OCI-LY7 (cell line): ENCODE measurements around the gene KLHDC8A. TPM values are rescaled to one million over a fixed set of nuclear protein-coding genes. Genes with fewer than 3 reads are reported as not detected.

Experiments used
- BruUV-seq: library from RNA; stranded (reverse); fragments of 400-500 nt; replicated peaks from 2 replicates; lab custom pipeline; 2021; lab: Mats Ljungman, UMichigan
- CTCF ChIA-PET: fragments of 300-600 bp; sonication (Branson Sonifier 250); formaldehyde crosslinking; loops from one replicate; lab custom pipeline; 2022; ENCODE audit warnings: antibody characterized with exemption; ENCODE audit not compliant: unreplicated experiment; lab: Charles Lee
- POLR2A ChIA-PET: fragments of 300-600 bp; sonication (Branson Sonifier 250); formaldehyde crosslinking; loops from one replicate; lab custom pipeline; 2022; ENCODE audit warnings: antibody characterized with exemption; lab: Charles Lee
- DNase-seq: peaks from one replicate; pipeline ENCODE4 v3.0.0-alpha.2; 2015; ENCODE audit warnings: low spot score
- H2AFZ ChIP-seq: fragments of 200-600 bp; sonication (generic), shearing (Covaris generic); 2 replicates; pipeline ENCODE4 v1.6.1; 2014; ENCODE audit warnings: mild to moderate bottlenecking, antibody characterized with exemption, low read length, moderate library complexity
- H3K27ac ChIP-seq: fragments of 200-600 bp; sonication (generic); 2 replicates; pipeline ENCODE4 v1.5.1; 2014; ENCODE audit warnings: mixed run types, low read depth, mild to moderate bottlenecking, moderate library complexity, low read length, inconsistent platforms; ENCODE audit not compliant: poor library complexity, severe bottlenecking
- H3K36me3 ChIP-seq: fragments of 200-600 bp; sonication (generic); 2 replicates; pipeline ENCODE4 v1.6.1; 2014; ENCODE audit warnings: mild to moderate bottlenecking, antibody characterized with exemption, low read length, moderate library complexity, mixed read lengths; ENCODE audit not compliant: insufficient read depth
- H3K4me1 ChIP-seq: fragments of 200-600 bp; sonication (generic); 2 replicates; pipeline ENCODE4 v1.5.1; 2014; ENCODE audit warnings: mild to moderate bottlenecking, low read length; ENCODE audit not compliant: insufficient read depth, poor library complexity, severe bottlenecking
- H3K4me2 ChIP-seq: fragments of 200-600 bp; sonication (generic); 2 replicates; pipeline ENCODE4 v1.6.1; 2014; ENCODE audit warnings: mild to moderate bottlenecking, low read length
- H3K4me3 ChIP-seq: fragments of 200-600 bp; sonication (generic); 2 replicates; pipeline ENCODE4 v1.5.1; 2014; ENCODE audit warnings: mild to moderate bottlenecking, low read depth, low read length; ENCODE audit not compliant: poor library complexity, severe bottlenecking
- H3K79me2 ChIP-seq: fragments of 200-600 bp; sonication (generic); 2 replicates; pipeline ENCODE4 v1.6.1; 2016; ENCODE audit warnings: low read depth, mild to moderate bottlenecking, low read length, moderate library complexity, mixed read lengths; ENCODE audit not compliant: insufficient read depth
- H3K9me2 ChIP-seq: fragments of 200-600 bp; sonication (generic); 2 replicates; pipeline ENCODE4 v1.6.1; 2016; ENCODE audit warnings: mild to moderate bottlenecking, low read length, mixed read lengths; ENCODE audit not compliant: insufficient read depth
- H3K9me3 ChIP-seq: fragments of 200-600 bp; sonication (generic); 2 replicates; pipeline ENCODE4 v1.6.1; 2014; ENCODE audit warnings: mild to moderate bottlenecking, mixed run types, low read length, mixed read lengths
- H4K20me1 ChIP-seq: fragments of 200-600 bp; sonication (generic); 2 replicates; pipeline ENCODE4 v1.6.1; 2014; ENCODE audit warnings: mild to moderate bottlenecking, antibody characterized with exemption, low read length, moderate library complexity, mixed read lengths; ENCODE audit not compliant: insufficient read depth
- CTCF ChIP-seq: fragments of 200-600 bp; sonication (generic); conservative IDR thresholded peaks from 2 replicates; pipeline ENCODE4 v1.5.1; 2014; ENCODE audit warnings: mild to moderate bottlenecking, antibody characterized with exemption, low read length, moderate library complexity, mixed read lengths
- EZH2phosphoT487 ChIP-seq: fragments of 200-600 bp; sonication (generic); IDR thresholded peaks from 2 replicates; pipeline ENCODE4 v1.6.1; 2018; ENCODE audit warnings: low read depth, borderline replicate concordance, mild to moderate bottlenecking, mixed run types, antibody characterized with exemption, low read length, moderate library complexity, mixed read lengths
- intact Hi-C: fragments of 100-400 bp; cut with micrococcal nuclease; formaldehyde crosslinking; loops from one replicate; pipeline ENCODE4 v1.10.0; 2022; ENCODE audit not compliant: unreplicated experiment
- total RNA-seq, 2 experiments: library from RNA; depleted of rRNA in 1 of 2; stranded (reverse); fragments of >200 nt in 1 of 2; shearing (Covaris generic) in 1 of 2; gene quantifications; 2 replicates each; pipeline ENCODE4 v1.2.3, GENCODE V29; 2014 to 2022

KLHDC8A gene
- total RNA-seq, 2 experiments from 2014 or later = not detected

GRCh38 chr1:205318231-205318991 is 38.3 kb downstream of the KLHDC8A start:
- BruUV-seq = no TSS peak
- H4K20me1 ChIP-seq = peaks cover 4% of the 10 kb centered on the region; the same call in 1 of the 2 replicates
- H3K9me3 ChIP-seq = no peaks in the 10 kb centered on the region
- intact Hi-C loops = loop anchor here (10.0 kb wide), 2 partner anchors 804 to 1994 kb away; partner anchors contain the start of gene MDM4
- no peaks in the 10 kb centered on the region for H3K36me3 ChIP-seq
- ChIA-PET CTCF (interaction anchor here (0.6 to 1.3 kb wide), 4 partner anchors 17 to 694 kb away, joined by 3 to 5 read pairs (median 3); no protein-coding TSS in a partner anchor), POLR2A (interaction anchor here (0.5 to 15.8 kb wide), 4 partner anchors 33 to 1507 kb away, joined by 3 to 162 read pairs (median 4); no protein-coding TSS in a partner anchor)
- peak overlapping the region; percentile 94 for H3K4me2 ChIP-seq
- H3K79me2 ChIP-seq = peaks cover 53% of the 10 kb centered on the region; the same call in 1 of the 2 replicates
- peaks cover 79% of the 10 kb centered on the region for H3K4me1 ChIP-seq
- no peaks in the 10 kb centered on the region for H3K9me2 ChIP-seq
- H3K27ac ChIP-seq = no peak overlapping the region
- no peak for DNase-seq
- H2AFZ ChIP-seq = no peak overlapping the region
- no peak overlapping the region for H3K4me3 ChIP-seq
- no peak for TF ChIP-seq CTCF
- no peak for TF ChIP-seq EZH2phosphoT487

- H3K9me3 ChIP-seq = no peaks in the 10 kb centered on the region
- ChIA-PET POLR2A (interaction anchor here (1.1 to 15.8 kb wide), 2 partner anchors 23 to 32 kb away, joined by 3 to 162 read pairs; no protein-coding TSS in a partner anchor), CTCF (interaction anchor here (0.6 to 1.2 kb wide), 3 partner anchors 16 to 693 kb away, joined by 3 read pairs; no protein-coding TSS in a partner anchor)
- no peak overlapping the region for H3K4me3 ChIP-seq
- intact Hi-C loops = loop anchor here (10.0 kb wide), 2 partner anchors 803 to 1993 kb away; partner anchors contain the start of gene MDM4
- no peaks in the 10 kb centered on the region for H3K9me2 ChIP-seq
- H2AFZ ChIP-seq = no peak overlapping the region
- DNase-seq = no peak
- H3K27ac ChIP-seq = no peak overlapping the region
- H4K20me1 ChIP-seq = peaks cover 4% of the 10 kb centered on the region; the same call in 1 of the 2 replicates
- peaks cover 62% of the 10 kb centered on the region; the same call in 1 of the 2 replicates for H3K79me2 ChIP-seq
- 0 out of 2 replicates have a peak, but pooled peaks have one; percentile 14 for TF ChIP-seq CTCF
- TF ChIP-seq EZH2phosphoT487 = no peak
- no peaks in the 10 kb centered on the region for H3K36me3 ChIP-seq
- no TSS peak for BruUV-seq
- peak overlapping the region; percentile 94 for H3K4me2 ChIP-seq
- peaks cover 89% of the 10 kb centered on the region for H3K4me1 ChIP-seq
Measured at GRCh38 chr1:205317311-205317917, 39.3 kb downstream of the KLHDC8A start.
